GM12874 (cell line): Measurements from ENCODE around the gene TSEN54.

Experiments
- TF ChIP-seq, protein P1 (sequence below): IDR thresholded peaks from 2 replicates; pipeline ENCODE4 v1.5.1; 2011; ENCODE audit warnings: low read depth, mild to moderate bottlenecking, control low read depth, low read length, moderate library complexity; ENCODE audit not compliant: insufficient read depth

Gene TSEN54

DNA sequence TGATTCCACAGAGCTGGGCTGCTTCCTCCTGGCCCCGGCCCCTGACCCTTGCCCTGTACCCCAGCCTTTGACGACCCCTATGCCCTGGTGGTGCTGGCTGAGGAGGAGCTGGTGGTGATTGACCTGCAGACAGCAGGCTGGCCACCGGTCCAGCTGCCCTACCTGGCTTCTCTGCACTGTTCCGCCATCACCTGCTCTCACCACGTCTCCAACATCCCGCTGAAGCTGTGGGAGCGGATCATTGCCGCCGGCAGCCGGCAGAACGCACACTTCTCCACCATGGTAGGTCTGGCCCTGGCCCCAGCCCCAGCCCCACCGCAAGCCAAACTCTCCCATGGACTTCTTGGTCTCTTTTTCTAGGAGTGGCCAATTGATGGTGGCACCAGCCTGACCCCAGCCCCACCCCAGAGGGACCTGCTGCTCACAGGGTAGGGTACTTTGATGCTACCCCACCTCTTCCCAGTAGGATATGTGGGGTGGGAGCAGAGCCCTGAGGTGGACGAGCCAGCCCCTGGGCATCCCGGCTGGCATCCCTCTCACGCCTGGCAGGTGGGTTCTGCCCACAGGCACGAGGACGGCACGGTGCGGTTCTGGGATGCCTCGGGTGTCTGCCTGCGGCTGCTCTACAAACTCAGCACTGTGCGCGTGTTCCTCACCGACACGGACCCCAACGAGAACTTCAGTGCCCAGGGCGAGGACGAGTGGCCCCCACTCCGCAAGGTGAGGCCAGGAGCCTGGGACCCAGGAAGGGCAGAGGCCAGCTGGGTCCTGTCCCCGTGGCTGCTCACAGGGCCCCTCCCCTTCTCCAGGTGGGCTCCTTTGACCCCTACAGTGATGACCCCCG lies 52.3 kb downstream of the TSEN54 start:
- TF ChIP-seq, protein P1, sequence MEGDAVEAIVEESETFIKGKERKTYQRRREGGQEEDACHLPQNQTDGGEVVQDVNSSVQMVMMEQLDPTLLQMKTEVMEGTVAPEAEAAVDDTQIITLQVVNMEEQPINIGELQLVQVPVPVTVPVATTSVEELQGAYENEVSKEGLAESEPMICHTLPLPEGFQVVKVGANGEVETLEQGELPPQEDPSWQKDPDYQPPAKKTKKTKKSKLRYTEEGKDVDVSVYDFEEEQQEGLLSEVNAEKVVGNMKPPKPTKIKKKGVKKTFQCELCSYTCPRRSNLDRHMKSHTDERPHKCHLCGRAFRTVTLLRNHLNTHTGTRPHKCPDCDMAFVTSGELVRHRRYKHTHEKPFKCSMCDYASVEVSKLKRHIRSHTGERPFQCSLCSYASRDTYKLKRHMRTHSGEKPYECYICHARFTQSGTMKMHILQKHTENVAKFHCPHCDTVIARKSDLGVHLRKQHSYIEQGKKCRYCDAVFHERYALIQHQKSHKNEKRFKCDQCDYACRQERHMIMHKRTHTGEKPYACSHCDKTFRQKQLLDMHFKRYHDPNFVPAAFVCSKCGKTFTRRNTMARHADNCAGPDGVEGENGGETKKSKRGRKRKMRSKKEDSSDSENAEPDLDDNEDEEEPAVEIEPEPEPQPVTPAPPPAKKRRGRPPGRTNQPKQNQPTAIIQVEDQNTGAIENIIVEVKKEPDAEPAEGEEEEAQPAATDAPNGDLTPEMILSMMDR: no peak

DNA sequence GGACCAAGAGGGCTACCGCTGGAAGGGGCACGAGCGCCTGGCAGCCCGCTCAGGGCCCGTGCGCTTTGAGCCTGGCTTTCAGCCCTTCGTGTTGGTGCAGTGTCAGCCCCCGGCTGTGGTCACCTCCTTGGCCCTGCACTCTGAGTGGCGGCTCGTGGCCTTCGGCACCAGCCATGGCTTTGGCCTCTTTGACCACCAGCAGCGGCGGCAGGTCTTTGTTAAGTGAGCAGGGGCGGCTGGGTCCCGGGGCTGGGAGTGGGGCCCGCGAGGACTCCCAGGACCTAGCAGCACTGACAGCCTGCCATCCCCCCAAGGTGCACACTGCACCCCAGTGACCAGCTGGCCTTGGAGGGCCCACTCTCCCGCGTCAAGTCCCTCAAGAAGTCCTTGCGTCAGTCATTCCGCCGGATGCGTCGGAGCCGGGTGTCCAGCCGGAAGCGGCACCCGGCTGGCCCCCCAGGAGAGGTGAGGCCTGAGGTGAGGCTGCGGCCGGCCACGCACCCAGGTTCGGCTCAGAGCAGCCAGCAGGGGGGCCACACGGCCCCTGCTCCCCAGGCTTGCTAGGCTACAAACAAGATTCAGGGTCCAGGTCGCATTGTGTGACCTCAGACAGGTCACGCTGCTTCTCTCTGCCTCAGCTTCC lies 53.8 kb downstream of the TSEN54 start:
- TF ChIP-seq, protein P1: no peak

DNA sequence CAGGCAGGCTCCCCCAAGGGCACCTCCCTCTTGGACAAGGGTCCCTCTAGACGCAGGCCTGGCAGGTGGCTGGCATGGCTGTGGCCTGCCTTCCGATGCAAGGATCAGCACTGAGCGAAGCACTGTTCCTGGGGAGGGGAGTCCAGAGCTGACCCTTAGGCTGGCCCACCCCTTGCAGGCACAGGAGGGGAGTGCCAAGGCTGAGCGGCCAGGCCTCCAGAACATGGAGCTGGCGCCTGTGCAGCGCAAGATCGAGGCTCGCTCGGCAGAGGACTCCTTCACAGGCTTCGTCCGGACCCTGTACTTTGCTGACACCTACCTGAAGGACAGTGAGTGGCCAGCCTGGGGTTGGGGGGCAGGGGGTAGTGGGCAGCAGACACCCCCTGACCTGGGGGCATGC lies 54.4 kb downstream of the TSEN54 start:
- TF ChIP-seq, protein P1: no peak

DNA sequence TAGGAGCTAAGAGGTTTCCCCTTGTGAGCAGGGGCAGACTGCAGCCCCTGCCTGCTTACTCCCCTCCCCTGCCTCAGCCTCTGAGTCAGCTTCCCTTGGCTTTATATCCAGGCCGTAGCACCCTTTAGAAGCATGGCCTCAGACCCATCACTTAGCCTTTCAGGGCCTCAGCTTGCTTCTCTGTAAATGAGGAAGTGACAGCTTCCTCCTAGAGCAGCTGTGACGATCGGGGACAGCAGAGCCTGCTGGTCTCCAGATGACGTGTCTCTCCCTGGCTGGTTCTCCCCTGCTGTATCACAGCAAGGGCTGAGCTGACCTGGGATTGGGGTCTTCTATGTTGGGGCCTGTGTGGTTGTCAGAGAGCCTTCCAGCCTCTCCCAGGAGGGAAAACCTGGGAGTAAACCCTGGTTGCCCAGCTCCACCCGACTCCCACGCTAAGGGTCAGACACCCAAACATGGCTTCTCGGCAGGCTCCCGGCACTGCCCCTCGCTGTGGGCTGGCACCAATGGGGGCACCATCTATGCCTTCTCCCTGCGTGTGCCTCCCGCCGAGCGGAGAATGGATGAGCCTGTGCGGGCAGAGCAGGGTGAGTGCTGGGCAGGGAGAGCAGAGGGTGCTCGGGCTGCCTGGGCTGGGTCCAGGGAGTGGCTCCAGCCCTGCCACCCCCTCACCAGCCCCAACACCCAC lies 55.0 kb downstream of the TSEN54 start:
- TF ChIP-seq, protein P1: no peak

DNA sequence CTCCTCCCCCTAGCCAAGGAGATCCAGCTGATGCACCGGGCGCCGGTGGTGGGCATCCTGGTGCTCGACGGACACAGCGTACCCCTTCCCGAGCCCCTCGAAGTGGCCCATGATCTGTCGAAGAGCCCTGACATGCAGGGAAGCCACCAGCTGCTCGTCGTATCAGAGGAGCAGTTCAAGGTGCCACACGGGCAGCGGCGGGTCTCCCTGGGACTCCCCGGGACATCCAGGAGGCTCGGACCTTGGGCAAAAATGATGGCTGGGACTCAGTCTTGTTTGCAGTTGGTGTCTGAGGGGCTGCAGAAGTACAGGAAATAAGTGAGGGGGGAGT lies 55.5 kb downstream of the TSEN54 start:
- TF ChIP-seq, protein P1: no peak

DNA sequence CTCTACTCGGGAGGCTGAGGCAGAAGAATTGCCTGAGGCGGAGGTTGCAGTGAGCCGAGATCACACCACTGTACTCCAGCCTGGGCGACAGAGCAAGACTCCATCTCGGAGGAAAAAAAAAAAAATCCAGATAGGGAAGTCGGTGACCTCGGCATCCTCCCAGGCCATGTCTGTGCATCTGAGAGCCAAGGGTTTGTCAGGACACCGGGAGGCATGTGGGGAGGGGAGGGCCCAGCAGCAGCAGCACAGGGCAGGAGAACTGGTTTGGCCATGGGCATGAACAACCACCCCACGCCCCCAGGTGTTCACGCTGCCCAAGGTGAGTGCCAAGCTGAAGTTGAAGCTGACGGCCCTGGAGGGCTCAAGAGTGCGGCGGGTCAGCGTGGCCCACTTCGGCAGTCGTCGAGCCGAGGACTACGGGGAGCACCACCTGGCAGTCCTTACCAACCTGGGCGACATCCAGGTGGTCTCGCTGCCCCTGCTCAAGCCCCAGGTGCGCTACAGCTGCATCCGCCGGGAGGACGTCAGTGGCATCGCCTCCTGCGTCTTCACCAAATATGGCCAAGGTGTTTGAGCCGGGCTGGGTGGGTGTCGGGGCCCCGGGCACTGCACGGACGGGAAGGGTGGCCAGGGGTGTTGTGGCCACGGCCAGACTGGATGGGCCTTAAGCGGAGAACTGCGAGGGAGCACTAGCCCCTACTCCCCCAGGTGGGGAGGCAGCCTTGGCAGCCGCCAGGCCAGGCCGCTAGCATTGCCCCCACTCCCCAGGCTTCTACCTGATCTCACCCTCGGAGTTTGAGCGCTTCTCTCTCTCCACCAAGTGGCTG lies 56.6 kb downstream of the TSEN54 start:
- TF ChIP-seq, protein P1: no peak
